Inflammatory macrophage (primary cell): ENCODE measurements around the gene ZNF607.
"Not testable (repeated sequence)": the region's sequence is repeated elsewhere in the genome, so short reads cannot be mapped to it uniquely, and the experiment has no call there.

Experiments
- DNase-seq, 2 donors: peaks; one replicate each; pipeline ENCODE4 v3.0.0-alpha.2; 2020 to 2022
- total RNA-seq, 18 experiments: gene quantifications; one replicate each; lab custom pipeline; 2026; ENCODE audit warnings: mixed read lengths in 6 of 18, inconsistent platforms in 2 of 18; lab: John Stamatoyannopoulos, UW

Gene ZNF607
- 0.16 to 4.4 (median 1.2) reads per million in 18 experiments for total RNA-seq

DNA sequence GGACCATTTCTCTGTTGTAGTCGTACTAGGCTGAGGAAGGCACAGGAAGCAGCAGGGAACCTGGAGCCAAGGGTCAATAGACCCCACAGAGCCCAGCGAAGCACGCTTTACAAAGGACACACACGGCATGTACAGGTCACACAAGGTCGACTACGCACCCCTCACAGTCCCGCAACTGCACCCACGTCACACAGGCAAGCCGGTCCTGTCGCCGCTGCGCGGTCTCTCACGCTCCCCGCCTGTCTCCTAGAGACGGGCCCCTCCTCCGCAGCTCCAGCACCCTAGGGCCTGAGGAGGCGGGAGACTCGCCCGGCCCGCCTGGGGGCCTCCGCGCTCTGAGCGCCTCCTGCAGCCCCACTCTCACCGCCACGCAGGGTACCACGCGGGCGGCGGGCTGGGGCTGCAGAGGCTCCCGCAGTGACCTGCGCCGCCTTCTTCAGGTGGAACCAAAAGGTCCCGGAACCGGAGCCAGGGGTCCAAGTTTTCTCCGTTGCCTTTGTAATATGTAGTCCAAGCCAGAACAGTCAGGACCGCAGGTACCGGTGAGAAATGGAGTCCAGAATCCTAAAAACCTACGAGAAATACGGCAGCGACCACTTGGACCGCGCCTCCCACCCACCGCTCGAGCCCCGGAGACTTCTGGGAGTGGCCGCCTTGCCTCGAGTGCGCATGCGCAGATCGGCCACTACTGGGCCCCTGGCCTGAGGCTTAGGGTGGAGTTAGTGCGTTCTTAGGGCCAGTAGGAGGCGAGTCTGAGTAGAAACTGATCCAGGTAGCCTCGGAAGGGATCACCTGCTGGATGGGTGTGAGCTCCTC is at the start of gene ZNF607:
Gene ZNF607 (minus strand): TSS at position 651 of the 816 bp plus-strand sequence. CDS start 8,143 bp downstream, outside the sequence.
- DNase-seq, result peak; percentile 80 to 92

DNA sequence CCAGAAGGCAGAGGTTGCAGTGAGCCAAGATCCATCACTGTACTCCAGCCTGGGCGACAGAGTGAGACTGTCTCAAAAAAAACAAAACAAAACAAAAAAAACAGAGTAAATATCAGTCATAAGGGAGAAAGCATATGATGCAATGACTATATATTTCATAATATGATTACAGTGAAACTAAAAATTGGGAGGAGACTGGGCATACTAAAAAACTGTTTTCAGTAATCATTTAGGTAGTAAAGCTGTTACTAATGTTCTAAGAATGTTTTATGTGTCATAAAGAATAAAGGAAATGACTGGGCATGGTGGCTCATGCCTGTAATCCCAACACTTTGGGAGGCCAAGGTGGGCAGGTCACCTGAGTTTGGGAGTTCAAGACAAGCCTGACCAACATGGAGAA is 43.9 kb upstream of the ZNF607 start:
- DNase-seq, result no peak

DNA sequence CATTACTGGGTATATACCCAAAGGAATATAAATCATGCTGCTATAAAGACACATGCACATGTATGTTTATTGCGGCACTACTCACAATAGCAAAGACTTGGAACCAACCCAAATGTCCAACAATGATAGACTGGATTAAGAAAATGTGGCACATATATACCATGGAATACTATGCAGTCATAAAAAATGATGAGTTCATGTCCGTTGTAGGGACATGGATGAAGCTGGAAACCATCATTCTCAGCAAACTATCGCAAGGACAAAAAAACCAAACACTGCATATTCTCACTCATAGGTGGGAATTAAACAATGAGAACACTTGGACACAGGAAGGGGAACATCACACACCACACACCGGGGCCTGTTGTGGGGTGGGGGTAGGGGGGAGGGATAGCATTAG is 38.1 kb upstream of the ZNF607 start:
- DNase-seq, result not testable (repeated sequence)

GRCh38 chr19:37738371-37738770 is 18.8 kb upstream of the ZNF607 start:
- no peak for DNase-seq

DNA sequence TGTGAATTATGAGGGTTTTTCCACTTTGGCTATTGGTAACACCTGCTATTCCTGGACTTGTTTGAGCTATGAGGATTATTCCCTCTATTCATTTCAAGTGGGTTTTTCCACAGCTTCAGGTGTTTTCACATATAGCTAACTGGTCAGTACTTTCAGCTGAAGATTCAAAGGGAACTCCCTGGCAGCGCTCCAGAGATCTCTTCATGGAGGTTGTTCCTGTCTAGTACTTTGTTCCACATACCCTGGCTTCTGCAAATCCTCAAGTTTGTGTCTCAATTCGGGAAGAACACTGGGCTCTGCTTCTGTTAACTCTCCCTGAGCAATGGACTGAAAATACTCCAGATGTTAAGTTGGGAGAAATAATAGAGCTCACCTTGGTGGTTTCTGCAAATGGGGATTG is 5.6 kb upstream of the ZNF607 start:
- DNase-seq, result no peak

DNA sequence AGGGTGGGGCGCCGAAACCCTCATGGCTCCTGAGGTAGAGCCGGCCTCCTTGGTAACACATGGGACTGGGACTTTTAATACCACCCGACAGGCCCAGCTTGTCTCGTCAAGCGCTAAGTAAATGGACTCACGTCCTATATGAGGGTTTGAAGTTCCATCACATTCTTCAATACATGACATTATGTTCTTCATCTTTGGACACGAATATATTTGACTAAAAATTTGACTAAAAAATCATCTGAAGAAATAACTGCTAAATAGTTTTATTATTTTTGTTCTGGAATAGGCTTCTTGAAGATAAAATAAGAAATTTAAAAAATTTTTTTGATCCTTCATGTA is 335 bp upstream of the ZNF607 start:
- no peak for DNase-seq

DNA sequence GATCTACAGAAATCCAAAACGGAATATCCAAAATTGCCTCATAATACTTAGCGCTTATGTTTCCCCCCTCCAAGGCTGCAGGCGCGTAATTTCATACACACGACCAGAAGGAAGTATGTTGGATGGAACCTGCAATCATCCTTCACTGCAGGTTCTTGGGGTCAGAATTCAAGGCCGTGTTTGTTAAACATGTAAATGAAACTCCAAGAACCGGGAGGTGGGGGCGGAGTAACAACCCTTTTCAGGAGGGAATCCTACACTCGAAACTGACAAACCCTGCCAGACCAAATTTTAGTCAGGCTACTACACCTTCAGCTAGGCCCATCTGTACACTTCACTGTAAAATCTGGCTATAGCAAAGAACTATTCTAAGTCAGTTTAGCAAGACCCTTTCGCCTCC is 1.3 kb downstream of the ZNF607 start:
- DNase-seq, result no peak

- no peak for DNase-seq
Observed at GRCh38 chr19:37716140-37716539, 3.4 kb downstream of the ZNF607 start.

DNA sequence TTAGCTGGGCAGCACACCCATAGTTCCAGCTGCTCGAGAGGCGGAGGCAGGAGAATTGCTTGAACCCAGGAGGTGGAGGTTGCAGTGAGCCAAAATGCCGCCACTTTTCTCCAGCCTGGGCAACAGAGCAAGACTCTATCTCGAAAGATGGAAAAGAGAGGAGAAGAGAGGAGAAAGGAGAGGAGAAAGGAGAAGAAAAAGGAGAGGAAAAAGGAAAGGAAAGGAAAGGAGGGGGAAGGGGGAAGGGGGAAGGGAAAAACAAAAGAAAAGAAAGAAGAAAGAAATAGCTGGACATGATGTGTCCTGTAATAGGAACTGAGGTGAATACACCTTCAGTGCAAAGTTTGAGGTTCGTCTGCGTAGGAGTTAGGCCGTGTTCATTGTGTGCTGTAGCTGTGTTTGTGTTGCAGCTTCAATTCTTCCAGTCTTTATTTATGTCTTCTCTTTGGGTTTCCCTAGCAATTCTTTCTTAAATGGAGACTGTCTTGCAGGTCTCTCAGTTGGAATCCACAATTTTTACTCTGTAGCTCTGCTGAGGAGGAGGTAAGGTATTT is 13.4 kb downstream of the ZNF607 start:
- no peak for DNase-seq

GRCh38 chr19:37699057-37699456 is 20.5 kb downstream of the ZNF607 start:
- no peak for DNase-seq

- DNase-seq, result no peak
Observed at GRCh38 chr19:37698216-37698615, 21.3 kb downstream of the ZNF607 start.

DNA sequence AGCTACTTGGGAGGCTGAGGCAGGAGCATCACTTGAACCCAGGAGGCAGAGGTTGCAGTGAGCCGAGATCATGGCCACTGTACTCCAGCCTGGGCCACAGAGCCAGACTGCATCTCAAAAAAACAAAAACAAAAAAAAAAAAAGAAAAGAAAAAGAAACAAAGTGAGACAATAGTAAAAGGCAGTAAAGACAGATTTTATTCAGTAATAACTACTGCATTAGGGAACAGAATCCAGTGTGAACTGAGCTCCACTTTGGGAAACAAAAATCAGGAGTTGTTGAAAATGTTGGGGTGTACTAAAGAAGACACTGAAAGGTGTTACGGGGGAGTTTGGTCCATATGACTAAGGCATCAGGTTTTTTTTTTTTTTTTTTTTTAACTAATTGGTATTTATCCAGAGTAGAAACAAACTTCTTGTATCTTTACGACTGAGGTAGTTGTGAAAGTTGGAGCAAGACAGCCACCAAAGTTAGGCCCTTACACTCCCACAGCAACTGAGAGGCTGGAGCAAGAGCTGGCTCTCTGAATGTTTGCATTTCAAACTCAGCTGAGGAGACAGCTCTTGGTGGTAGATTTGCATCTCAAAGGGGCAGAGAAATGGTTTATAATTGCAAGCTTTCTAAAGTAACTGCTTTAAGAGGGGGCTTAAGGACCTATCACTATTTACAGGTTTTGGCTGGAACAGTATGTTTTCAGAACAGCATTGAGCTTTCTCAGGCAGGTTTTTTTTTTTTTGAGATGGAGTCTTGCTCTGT is 24.2 kb downstream of the ZNF607 start:
- no peak for DNase-seq

GRCh38 chr19:37692956-37693620 is 26.5 kb downstream of the ZNF607 start:
- no peak for DNase-seq

GRCh38 chr19:37691881-37692504 is 27.6 kb downstream of the ZNF607 start:
- DNase-seq, result peak; percentile 41 to 87

GRCh38 chr19:37683520-37683919 is 36.0 kb downstream of the ZNF607 start:
- no peak for DNase-seq

DNA sequence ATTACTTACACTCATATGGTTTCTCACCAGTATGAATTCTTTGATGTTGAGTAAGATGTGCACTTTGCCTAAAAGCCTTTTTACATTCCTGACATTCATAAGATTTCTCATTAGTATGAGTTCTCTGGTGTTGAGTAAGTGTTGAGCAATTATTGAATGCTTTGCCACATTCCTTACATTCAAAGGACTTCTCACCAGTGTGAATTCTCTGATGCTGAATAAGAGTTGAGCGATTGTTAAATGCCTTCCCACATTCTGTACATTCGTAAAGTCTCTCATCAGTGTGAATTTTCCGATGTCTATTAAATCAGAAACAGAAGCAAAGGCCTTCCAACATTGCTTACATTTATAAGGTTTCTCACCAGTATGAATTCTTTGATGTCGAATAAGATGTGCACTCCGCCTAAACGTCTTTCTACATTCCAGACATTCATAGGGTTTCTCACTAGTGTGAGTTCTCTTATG is 50.1 kb downstream of the ZNF607 start:
- DNase-seq, result no peak

- DNase-seq, result not testable (repeated sequence)
Observed at GRCh38 chr19:37657157-37657556, 62.4 kb downstream of the ZNF607 start.

- DNase-seq, result peak; percentile 74 to 81
Observed at GRCh38 chr19:37655689-37656371, 63.7 kb downstream of the ZNF607 start.

DNA sequence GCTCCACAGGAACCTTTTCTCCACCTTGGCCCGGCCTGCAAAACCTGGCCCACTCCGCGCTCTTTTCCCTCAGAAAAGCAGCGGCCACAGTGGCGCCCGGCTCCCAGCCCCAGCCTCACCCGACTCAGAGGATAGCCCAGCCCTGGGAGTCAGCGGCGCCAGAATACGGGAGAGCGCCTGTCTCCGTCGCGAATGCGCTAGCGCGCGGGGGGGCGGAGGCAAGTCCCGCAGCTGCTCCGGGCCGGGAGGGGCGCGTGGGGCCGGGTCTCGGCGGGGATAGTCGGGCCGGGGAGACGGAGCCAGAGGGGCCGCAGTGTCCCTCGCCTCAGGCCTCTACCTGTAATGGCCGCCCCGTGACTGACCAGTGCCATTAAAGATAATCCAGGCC is 64.3 kb downstream of the ZNF607 start, which contains the start of gene ZFP30:
Gene ZFP30 (minus strand): TSS at position 165 of the 388 bp plus-strand sequence. CDS start 7,643 bp downstream, outside the sequence.
- DNase-seq, result peak; percentile 49 to 82

GRCh38 chr19:37654629-37655300 is 64.8 kb downstream of the ZNF607 start:
- peak; percentile 32 to 53 for DNase-seq

GRCh38 chr19:37654118-37654517 is 65.4 kb downstream of the ZNF607 start:
- no peak for DNase-seq
